Suprapubic skin (tissue), 3 donors: Measurements from ENCODE around the gene SNX13.
A peak's percentile ranks its signal among the peaks of the same experiment; 100 is the strongest.

Experiments used
- POLR2A ChIP-seq, 2 donors: fragments of 450-650 bp; IDR thresholded peaks; one replicate each; pipeline ENCODE4 v1.6.1; 2017; ENCODE audit warnings: antibody characterized with exemption in 2 of 2, mild to moderate bottlenecking in 2 of 2, moderate library complexity in 2 of 2
- TF ChIP-seq, protein P1 (sequence below), 2 donors: fragments of 200-600 bp in 1 of 2; fragments of 450-650 bp in 1 of 2; sonication (generic) in 1 of 2; IDR thresholded peaks; one replicate each; pipeline ENCODE4 v1.5.1; 2016 to 2019; ENCODE audit warnings: antibody characterized with exemption in 2 of 2, mild to moderate bottlenecking in 1 of 2, moderate library complexity in 1 of 2

DNA sequence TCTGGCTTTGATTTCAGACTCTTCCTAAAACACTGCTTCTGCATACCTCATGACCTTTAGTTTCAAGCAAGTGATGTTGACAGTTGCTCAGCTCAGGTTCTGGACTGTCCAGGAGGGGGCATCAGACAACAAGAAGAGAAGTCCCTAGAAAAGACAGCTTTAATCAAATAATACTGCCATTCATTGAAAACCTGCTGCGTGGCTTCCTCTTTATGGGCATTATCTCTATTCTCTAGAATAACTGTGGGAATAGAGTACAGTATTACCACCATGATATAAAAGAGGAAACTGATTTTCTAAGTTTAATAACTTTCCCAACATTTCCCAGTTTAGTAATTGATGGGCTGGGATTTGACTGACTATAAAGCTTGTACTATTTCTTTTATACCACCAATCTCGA is 170.4 kb downstream of the SNX13 start:
- no peak for TF ChIP-seq POLR2A (IDR thresholded peaks at IDR 0.05)
- TF ChIP-seq, protein P1, sequence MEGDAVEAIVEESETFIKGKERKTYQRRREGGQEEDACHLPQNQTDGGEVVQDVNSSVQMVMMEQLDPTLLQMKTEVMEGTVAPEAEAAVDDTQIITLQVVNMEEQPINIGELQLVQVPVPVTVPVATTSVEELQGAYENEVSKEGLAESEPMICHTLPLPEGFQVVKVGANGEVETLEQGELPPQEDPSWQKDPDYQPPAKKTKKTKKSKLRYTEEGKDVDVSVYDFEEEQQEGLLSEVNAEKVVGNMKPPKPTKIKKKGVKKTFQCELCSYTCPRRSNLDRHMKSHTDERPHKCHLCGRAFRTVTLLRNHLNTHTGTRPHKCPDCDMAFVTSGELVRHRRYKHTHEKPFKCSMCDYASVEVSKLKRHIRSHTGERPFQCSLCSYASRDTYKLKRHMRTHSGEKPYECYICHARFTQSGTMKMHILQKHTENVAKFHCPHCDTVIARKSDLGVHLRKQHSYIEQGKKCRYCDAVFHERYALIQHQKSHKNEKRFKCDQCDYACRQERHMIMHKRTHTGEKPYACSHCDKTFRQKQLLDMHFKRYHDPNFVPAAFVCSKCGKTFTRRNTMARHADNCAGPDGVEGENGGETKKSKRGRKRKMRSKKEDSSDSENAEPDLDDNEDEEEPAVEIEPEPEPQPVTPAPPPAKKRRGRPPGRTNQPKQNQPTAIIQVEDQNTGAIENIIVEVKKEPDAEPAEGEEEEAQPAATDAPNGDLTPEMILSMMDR (IDR thresholded peaks at IDR 0.05): peak in 1 of 2 donors; percentile 53
